ENCODE data around the gene DOCK1.

DOCK1 gene

GRCh38 chr10:127275793-127276450 is 370.7 kb downstream of the DOCK1 start:
- H3K27me3 ChIP-seq (ENCODE audit: insufficient read depth, low read depth): no peaks in the 10 kb centered on the region
- no peak overlapping the region for H2AFZ ChIP-seq (ENCODE audit: low read depth)

DNA sequence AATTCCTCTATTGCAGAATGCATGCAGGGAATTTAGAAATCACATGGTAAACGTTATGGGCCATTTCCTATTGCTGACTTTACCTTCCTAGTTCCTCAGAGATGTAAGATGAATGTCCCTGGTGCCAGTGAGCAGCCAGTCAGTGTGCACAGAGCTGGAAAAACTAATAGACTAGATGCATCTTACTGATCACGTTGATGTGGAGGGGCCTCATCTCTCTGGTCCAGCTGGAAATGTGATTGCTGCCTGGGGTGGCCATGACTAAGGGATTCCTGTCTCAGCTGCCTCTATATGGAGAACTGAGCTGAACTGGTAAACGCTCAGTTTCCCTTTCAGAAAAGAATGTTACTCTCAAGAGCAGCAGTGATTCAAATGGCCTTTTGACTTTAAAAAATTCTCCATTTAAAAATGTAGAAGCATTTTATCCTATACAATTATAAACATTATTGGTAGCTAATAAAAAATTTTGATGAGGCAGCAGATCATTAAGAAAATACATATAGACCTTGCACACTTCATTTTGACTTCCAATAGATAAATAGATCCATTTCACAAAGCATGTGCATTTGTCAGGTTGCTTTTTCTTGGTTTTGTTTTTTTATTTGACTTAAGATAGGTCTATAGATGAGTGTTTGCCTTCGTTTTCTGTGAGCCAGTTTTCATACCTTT is 371.7 kb downstream of the DOCK1 start:
- Histone ChIP-seq H3K27ac (no peak overlapping the region), H3K27me3 (ENCODE audit: insufficient read depth, low read depth) (no peaks in the 10 kb centered on the region), H2AFZ (ENCODE audit: low read depth) (no peak overlapping the region), H3K4me1 (ENCODE audit: low read depth, poor library complexity, severe bottlenecking) (no peaks in the 10 kb centered on the region), H3K79me2 (ENCODE audit: insufficient read depth, low read depth) (no peaks in the 10 kb centered on the region), H3K9ac (no peak overlapping the region), H3K4me3 (IDR thresholded peaks at IDR 0.05; ENCODE audit: insufficient read depth, low read depth, low read length) (no peak overlapping the region), H3K36me3 (ENCODE audit: insufficient read depth) (no peaks in the 10 kb centered on the region), H3K4me2 (no peak overlapping the region), H4K20me1 (ENCODE audit: insufficient read depth) (no peaks in the 10 kb centered on the region)
- no peak for TF ChIP-seq CTCF (conservative IDR thresholded peaks at IDR 0.05; ENCODE audit: low read depth, low read length)

More at GRCh38 chr10:127275793-127276450, 370.7 kb downstream of the DOCK1 start:
- Histone ChIP-seq H3K4me2 (no peak overlapping the region), H3K27ac (no peak overlapping the region), H4K20me1 (ENCODE audit: insufficient read depth) (no peaks in the 10 kb centered on the region), H3K36me3 (ENCODE audit: insufficient read depth) (no peaks in the 10 kb centered on the region), H3K9ac (no peak overlapping the region), H3K4me3 (IDR thresholded peaks at IDR 0.05; ENCODE audit: insufficient read depth, low read depth, low read length) (no peak overlapping the region), H3K79me2 (ENCODE audit: insufficient read depth, low read depth) (no peaks in the 10 kb centered on the region), H3K4me1 (ENCODE audit: low read depth, poor library complexity, severe bottlenecking) (no peaks in the 10 kb centered on the region)
- no peak for TF ChIP-seq CTCF (conservative IDR thresholded peaks at IDR 0.05; ENCODE audit: low read depth, low read length)

- H2AFZ ChIP-seq (ENCODE audit: low read depth): no peak overlapping the region
- H3K79me2 ChIP-seq (ENCODE audit: insufficient read depth, low read depth): no peaks in the 10 kb centered on the region
- no peak overlapping the region for H3K27ac ChIP-seq
- no peaks in the 10 kb centered on the region for H4K20me1 ChIP-seq (ENCODE audit: insufficient read depth)
- no peaks in the 10 kb centered on the region for H3K4me1 ChIP-seq (ENCODE audit: low read depth, poor library complexity, severe bottlenecking)
- no peak overlapping the region for H3K4me2 ChIP-seq
- H3K36me3 ChIP-seq (ENCODE audit: insufficient read depth): no peaks in the 10 kb centered on the region
- no peak overlapping the region for H3K9ac ChIP-seq
- no peak for TF ChIP-seq CTCF (conservative IDR thresholded peaks at IDR 0.05; ENCODE audit: low read depth, low read length)
- no peaks in the 10 kb centered on the region for H3K27me3 ChIP-seq (ENCODE audit: insufficient read depth, low read depth)
- H3K4me3 ChIP-seq (IDR thresholded peaks at IDR 0.05; ENCODE audit: insufficient read depth, low read depth, low read length): no peak overlapping the region
Observed at GRCh38 chr10:127278001-127278400, 372.8 kb downstream of the DOCK1 start.

GRCh38 chr10:127279334-127279774 is 374.1 kb downstream of the DOCK1 start:
- no peak for TF ChIP-seq CTCF (conservative IDR thresholded peaks at IDR 0.05; ENCODE audit: low read depth, low read length)
- Histone ChIP-seq H3K27ac (no peak overlapping the region), H3K4me2 (no peak overlapping the region), H3K79me2 (ENCODE audit: insufficient read depth, low read depth) (no peaks in the 10 kb centered on the region), H3K27me3 (ENCODE audit: insufficient read depth, low read depth) (no peaks in the 10 kb centered on the region), H4K20me1 (ENCODE audit: insufficient read depth) (no peaks in the 10 kb centered on the region), H3K4me3 (IDR thresholded peaks at IDR 0.05; ENCODE audit: insufficient read depth, low read depth, low read length) (no peak overlapping the region), H2AFZ (ENCODE audit: low read depth) (no peak overlapping the region), H3K4me1 (ENCODE audit: low read depth, poor library complexity, severe bottlenecking) (no peaks in the 10 kb centered on the region), H3K9ac (no peak overlapping the region), H3K36me3 (ENCODE audit: insufficient read depth) (no peaks in the 10 kb centered on the region)

Measured in KMS-11 (cell line).